Ishikawa (cell line): ENCODE data around the gene CTXN1.

Source experiments
- CEBPB ChIP-seq: IDR thresholded peaks from 2 replicates; pipeline ENCODE4 v1.6.1; 2012
- EP300 ChIP-seq: IDR thresholded peaks from 2 replicates; pipeline ENCODE4 v1.6.1; 2012; ENCODE audit warnings: borderline replicate concordance
- NFIC ChIP-seq: IDR thresholded peaks from 2 replicates; pipeline ENCODE4 v1.6.1; 2012
- TAF1 ChIP-seq: IDR thresholded peaks from 2 replicates; pipeline ENCODE4 v1.6.1; 2012; ENCODE audit warnings: low read depth, mild to moderate bottlenecking
- TCF12 ChIP-seq: IDR thresholded peaks from 2 replicates; pipeline ENCODE4 v1.6.1; 2012; ENCODE audit warnings: low read depth
- TEAD4 ChIP-seq: IDR thresholded peaks from 2 replicates; pipeline ENCODE4 v1.6.1; 2012
- YY1 ChIP-seq: IDR thresholded peaks from 2 replicates; pipeline ENCODE4 v1.6.1; 2012; ENCODE audit warnings: low read depth
- ZBTB7A ChIP-seq: IDR thresholded peaks from 2 replicates; pipeline ENCODE4 v1.6.1; 2012; ENCODE audit warnings: low read depth
- TF ChIP-seq, protein P1 (sequence below): IDR thresholded peaks from 2 replicates; pipeline ENCODE4 v1.6.1; 2012; ENCODE audit warnings: low read depth, mild to moderate bottlenecking
- TF ChIP-seq, protein P2 (sequence below): IDR thresholded peaks from 2 replicates; pipeline ENCODE4 v1.6.1; 2012
- TF ChIP-seq, protein P3 (sequence below): IDR thresholded peaks from 2 replicates; pipeline ENCODE4 v1.6.1; 2012

DNA sequence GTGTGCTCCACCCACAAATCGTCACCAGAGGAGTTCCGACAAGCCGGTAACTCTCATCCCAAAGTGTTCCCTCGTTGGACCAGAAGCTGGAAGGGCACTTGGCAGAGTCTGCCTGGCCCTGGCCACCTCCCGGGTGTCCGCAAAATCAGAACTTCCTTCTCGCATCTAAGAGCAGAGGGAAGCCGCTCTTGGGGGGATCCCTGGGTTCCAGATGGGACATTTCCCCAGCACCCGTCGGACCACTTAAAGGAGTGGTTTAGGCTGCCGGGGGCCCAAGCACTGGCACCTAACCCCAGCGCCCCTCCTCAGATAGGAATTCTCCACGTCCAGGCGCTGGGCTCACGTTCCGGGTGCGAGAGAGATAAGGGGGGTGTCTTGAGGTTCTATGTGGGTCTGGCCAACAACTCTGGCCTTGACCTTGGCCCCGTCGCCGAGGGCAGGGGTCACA is 23.1 kb downstream of the CTXN1 start:
- TF ChIP-seq ZBTB7A (no peak), TAF1 (no peak), TCF12 (no peak), TEAD4 (no peak), EP300 (no peak), YY1 (no peak), NFIC (no peak), CEBPB (no peak)
- TF ChIP-seq, protein P1, sequence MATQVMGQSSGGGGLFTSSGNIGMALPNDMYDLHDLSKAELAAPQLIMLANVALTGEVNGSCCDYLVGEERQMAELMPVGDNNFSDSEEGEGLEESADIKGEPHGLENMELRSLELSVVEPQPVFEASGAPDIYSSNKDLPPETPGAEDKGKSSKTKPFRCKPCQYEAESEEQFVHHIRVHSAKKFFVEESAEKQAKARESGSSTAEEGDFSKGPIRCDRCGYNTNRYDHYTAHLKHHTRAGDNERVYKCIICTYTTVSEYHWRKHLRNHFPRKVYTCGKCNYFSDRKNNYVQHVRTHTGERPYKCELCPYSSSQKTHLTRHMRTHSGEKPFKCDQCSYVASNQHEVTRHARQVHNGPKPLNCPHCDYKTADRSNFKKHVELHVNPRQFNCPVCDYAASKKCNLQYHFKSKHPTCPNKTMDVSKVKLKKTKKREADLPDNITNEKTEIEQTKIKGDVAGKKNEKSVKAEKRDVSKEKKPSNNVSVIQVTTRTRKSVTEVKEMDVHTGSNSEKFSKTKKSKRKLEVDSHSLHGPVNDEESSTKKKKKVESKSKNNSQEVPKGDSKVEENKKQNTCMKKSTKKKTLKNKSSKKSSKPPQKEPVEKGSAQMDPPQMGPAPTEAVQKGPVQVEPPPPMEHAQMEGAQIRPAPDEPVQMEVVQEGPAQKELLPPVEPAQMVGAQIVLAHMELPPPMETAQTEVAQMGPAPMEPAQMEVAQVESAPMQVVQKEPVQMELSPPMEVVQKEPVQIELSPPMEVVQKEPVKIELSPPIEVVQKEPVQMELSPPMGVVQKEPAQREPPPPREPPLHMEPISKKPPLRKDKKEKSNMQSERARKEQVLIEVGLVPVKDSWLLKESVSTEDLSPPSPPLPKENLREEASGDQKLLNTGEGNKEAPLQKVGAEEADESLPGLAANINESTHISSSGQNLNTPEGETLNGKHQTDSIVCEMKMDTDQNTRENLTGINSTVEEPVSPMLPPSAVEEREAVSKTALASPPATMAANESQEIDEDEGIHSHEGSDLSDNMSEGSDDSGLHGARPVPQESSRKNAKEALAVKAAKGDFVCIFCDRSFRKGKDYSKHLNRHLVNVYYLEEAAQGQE = no peak
- TF ChIP-seq, protein P2, sequence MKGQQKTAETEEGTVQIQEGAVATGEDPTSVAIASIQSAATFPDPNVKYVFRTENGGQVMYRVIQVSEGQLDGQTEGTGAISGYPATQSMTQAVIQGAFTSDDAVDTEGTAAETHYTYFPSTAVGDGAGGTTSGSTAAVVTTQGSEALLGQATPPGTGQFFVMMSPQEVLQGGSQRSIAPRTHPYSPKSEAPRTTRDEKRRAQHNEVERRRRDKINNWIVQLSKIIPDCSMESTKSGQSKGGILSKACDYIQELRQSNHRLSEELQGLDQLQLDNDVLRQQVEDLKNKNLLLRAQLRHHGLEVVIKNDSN = no peak
- TF ChIP-seq, protein P3, sequence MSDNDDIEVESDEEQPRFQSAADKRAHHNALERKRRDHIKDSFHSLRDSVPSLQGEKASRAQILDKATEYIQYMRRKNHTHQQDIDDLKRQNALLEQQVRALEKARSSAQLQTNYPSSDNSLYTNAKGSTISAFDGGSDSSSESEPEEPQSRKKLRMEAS = no peak
